B cell (primary cell): ENCODE results near the gene LMX1B.

ENCODE experiments used
- EZH2 ChIP-seq: IDR thresholded peaks from 2 replicates; pipeline ENCODE4 v1.6.1; 2012; ENCODE audit warnings: borderline replicate concordance, low read depth, mild to moderate bottlenecking, moderate library complexity, low read length; ENCODE audit not compliant: insufficient read depth, poor library complexity, severe bottlenecking
- TF ChIP-seq, protein P1 (sequence below): fragments of 200-600 bp; IDR thresholded peaks from one replicate; pipeline ENCODE4 v1.8.0; 2022; ENCODE audit warnings: antibody characterized with exemption, mild to moderate bottlenecking

DNA sequence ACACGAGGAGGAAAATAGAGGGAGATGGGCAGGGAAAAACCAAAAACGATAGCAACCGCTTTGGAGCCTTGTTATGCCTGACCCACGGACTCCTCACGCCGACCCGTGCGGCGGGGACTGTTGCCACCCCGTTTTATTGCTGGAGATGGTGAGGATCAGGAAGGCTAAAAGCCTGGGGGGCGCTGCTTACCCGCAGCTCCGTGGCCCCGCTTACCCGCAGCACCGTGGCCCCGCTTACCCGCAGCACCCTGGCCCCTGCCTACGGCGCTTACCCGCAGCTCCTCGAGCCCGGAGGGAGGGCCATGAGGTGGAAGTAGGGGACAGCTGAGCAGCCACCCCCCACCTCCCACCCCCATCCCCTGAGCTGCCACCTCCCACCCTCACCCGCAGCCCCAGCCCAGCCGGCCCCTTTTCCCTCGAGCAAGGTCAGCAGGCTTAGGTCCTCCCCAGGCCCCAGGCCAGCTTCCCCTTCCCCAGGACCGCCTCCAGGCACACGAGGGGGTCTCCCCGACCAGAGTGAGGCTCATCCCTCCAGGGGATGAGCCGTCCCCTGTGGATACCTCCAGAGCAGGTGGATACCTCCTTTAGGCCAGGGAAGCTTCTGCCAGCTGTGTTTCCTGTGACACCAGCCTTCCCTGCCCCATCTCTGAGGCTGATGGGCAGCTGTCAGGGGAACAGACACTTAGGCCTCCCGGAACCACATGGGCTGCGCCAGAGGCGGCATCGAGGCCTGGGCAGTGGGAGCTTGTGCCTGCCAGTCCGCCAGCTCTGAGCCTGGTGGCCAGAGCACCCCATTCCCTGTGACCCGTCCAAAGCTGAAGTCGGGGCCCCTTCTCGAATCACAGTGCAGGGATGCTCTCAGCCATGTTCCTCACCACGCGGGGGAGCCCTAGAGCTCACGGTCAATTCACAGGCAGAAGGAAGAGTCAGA is 92.3 kb downstream of the LMX1B start:
- TF ChIP-seq, protein P1, sequence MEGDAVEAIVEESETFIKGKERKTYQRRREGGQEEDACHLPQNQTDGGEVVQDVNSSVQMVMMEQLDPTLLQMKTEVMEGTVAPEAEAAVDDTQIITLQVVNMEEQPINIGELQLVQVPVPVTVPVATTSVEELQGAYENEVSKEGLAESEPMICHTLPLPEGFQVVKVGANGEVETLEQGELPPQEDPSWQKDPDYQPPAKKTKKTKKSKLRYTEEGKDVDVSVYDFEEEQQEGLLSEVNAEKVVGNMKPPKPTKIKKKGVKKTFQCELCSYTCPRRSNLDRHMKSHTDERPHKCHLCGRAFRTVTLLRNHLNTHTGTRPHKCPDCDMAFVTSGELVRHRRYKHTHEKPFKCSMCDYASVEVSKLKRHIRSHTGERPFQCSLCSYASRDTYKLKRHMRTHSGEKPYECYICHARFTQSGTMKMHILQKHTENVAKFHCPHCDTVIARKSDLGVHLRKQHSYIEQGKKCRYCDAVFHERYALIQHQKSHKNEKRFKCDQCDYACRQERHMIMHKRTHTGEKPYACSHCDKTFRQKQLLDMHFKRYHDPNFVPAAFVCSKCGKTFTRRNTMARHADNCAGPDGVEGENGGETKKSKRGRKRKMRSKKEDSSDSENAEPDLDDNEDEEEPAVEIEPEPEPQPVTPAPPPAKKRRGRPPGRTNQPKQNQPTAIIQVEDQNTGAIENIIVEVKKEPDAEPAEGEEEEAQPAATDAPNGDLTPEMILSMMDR = peak; percentile 73
- no peak for TF ChIP-seq EZH2
